CD4-positive, alpha-beta memory T cell (primary cell): ENCODE data around the gene BTBD10. TPM values are rescaled to one million over a fixed set of nuclear protein-coding genes. Genes with fewer than 3 reads are reported as not detected.

Source experiments
- CTCF ChIA-PET: fragments of 350-600 bp; sonication (Branson Sonifier 250); formaldehyde crosslinking; loops from one replicate; lab custom pipeline; 2021; ENCODE audit warnings: inconsistent platforms; ENCODE audit not compliant: partially characterized antibody; lab: Charles Lee
- POLR2A ChIA-PET: fragments of 350-600 bp; sonication (Branson Sonifier 250); formaldehyde crosslinking; loops from one replicate; lab custom pipeline; 2021; ENCODE audit not compliant: partially characterized antibody; lab: Charles Lee
- DNase-seq, 5 donors: peaks; one replicate each; pipeline versions ENCODE4 v3.0.0 to v3.0.0-alpha.2; 2020 to 2022; ENCODE audit warnings: mixed read lengths in 1 of 5
- H3K27ac ChIP-seq: one replicate; pipeline ENCODE4 v1.7.0; 2013; ENCODE audit warnings: low read depth, low read length
- H3K27me3 ChIP-seq: 2 replicates; pipeline ENCODE4 v1.7.0; 2013; ENCODE audit warnings: mild to moderate bottlenecking, low read length, moderate library complexity; ENCODE audit not compliant: insufficient read depth
- H3K36me3 ChIP-seq: 2 replicates; pipeline ENCODE4 v1.7.0; 2013; ENCODE audit warnings: mild to moderate bottlenecking, low read length, moderate library complexity; ENCODE audit not compliant: insufficient read depth
- H3K4me1 ChIP-seq: 2 replicates; pipeline ENCODE4 v1.7.0; 2013; ENCODE audit warnings: mild to moderate bottlenecking, low read length, moderate library complexity; ENCODE audit not compliant: insufficient read depth
- H3K4me3 ChIP-seq, 2 donors: one replicate each; pipeline ENCODE4 v1.7.0; 2013; ENCODE audit warnings: low read length in 2 of 2, mild to moderate bottlenecking in 1 of 2
- H3K9me3 ChIP-seq, 2 donors: one replicate each; pipeline ENCODE4 v1.7.0; 2013; ENCODE audit warnings: low read length in 2 of 2, control low read depth in 1 of 2; ENCODE audit not compliant: control insufficient read depth in 1 of 2
- H3K27ac Mint-ChIP-seq, 7 donors: one replicate each; pipeline ENCODE4 v1.8.0; 2020 to 2021; ENCODE audit warnings: mixed read lengths in 7 of 7, mild to moderate bottlenecking in 6 of 7, inconsistent platforms in 3 of 7, moderate library complexity in 3 of 7
- H3K27me3 Mint-ChIP-seq, 2 donors: one replicate each; pipeline ENCODE4 v1.8.0; 2020 to 2021; ENCODE audit warnings: mixed read lengths in 2 of 2
- H3K36me3 Mint-ChIP-seq, 2 donors: one replicate each; pipeline ENCODE4 v1.8.0; 2020 to 2021; ENCODE audit warnings: mixed read lengths in 2 of 2, inconsistent platforms in 1 of 2, mild to moderate bottlenecking in 1 of 2
- H3K4me1 Mint-ChIP-seq, 4 donors: one replicate each; pipeline ENCODE4 v1.8.0; 2020 to 2021; ENCODE audit warnings: mixed read lengths in 4 of 4, mild to moderate bottlenecking in 1 of 4
- H3K4me3 Mint-ChIP-seq, 8 donors: one replicate each; pipeline ENCODE4 v1.8.0; 2020 to 2021; ENCODE audit warnings: mixed read lengths in 8 of 8, mild to moderate bottlenecking in 7 of 8, moderate library complexity in 6 of 8, inconsistent platforms in 3 of 8
- H3K9me3 Mint-ChIP-seq, 8 donors: one replicate each; pipeline ENCODE4 v1.8.0; 2020 to 2021; ENCODE audit warnings: mixed read lengths in 8 of 8, mild to moderate bottlenecking in 5 of 8, inconsistent platforms in 3 of 8, moderate library complexity in 1 of 8
- intact Hi-C: fragments of 100-400 bp; cut with micrococcal nuclease; formaldehyde crosslinking; loops from one replicate; pipeline ENCODE4 v1.15.1; 2023
- polyA plus RNA-seq, 2 donors: library from polyadenylated mRNA; unstranded; fragments of 300-500 nt; fragmentation: Illumina TruSeq; gene quantifications; one replicate each; pipeline ENCODE4 v1.2.3, GENCODE V29; 2021
- total RNA-seq, 2 experiments: library from RNA; stranded (reverse); gene quantifications; one replicate each; pipeline ENCODE4 v1.2.3, GENCODE V29; 2021

Gene BTBD10
- total and polyA plus RNA-seq, 4 experiments from 2014 or later, result 11.5 to 22.6 (median 18.0) TPM

DNA sequence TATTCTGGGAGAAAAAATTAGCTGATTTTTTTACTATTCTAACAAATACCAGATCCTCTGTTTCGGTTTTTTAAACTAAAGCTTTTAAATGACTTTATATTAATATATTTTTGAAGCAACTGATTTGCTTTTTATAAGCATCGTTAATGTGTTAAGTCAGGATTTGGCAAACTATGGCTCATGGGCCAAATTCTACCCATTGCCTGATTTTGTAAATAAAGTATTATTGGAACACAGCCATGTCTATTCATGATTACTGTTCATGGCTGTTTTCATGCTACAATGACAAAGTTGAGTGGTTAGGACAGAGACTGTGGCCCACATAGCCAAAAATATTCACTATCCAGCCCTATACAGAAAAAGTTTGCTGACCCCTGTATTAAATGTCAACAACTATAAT lies 29.6 kb downstream of the BTBD10 start:
- peaks cover 20 to 36% of the 10 kb centered on the region in 2 donors for H3K36me3 Mint-ChIP-seq
- CTCF ChIA-PET, result no interaction called here
- intact Hi-C loops, result no loop called here

DNA sequence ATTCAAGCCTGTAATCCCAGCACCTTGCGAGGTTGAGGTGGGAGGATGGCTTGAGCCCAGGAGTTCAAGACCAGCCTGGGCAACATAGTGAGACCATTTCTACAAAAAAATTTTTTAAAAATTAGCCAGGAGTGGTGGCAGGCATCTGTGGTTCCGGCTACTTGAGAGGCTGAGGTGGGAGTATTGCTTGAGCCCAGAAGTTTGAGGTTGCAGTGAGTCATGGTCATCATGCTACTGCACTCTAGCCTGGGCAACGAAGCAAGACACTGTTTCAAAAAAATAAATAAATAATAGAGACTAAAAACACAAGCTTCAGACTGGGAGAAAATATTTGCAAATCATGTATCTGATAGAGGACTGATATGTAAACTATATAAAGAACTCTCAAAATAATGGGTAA lies 33.2 kb downstream of the BTBD10 start:
- H3K27ac Mint-ChIP-seq, result no peak overlapping the region
- no peaks in the 10 kb centered on the region for H3K27me3 Mint-ChIP-seq
- Histone ChIP-seq H3K36me3 (no peaks in the 10 kb centered on the region), H3K9me3 (no peaks in the 10 kb centered on the region), H3K27me3 (no peaks in the 10 kb centered on the region), H3K27ac (no peak overlapping the region), H3K4me3 (no peak overlapping the region), H3K4me1 (peaks cover 5% of the 10 kb centered on the region)
- peaks cover 26 to 49% of the 10 kb centered on the region in 2 donors for H3K36me3 Mint-ChIP-seq
- peaks cover 0 to 39% (median 20%) of the 10 kb centered on the region in 8 donors for H3K9me3 Mint-ChIP-seq
- no peak overlapping the region for H3K4me3 Mint-ChIP-seq
- H3K4me1 Mint-ChIP-seq, result peaks cover 26 to 38% (median 30%) of the 10 kb centered on the region in 4 donors
- DNase-seq, result no peak
- intact Hi-C loops, result no loop called here
- CTCF ChIA-PET, result no interaction called here
- POLR2A ChIA-PET, result no interaction called here

More for the DNA sequence above, 29.6 kb downstream of the BTBD10 start:
- H3K27me3 ChIP-seq, result no peaks in the 10 kb centered on the region
- H3K27ac ChIP-seq, result no peak overlapping the region
- no peaks in the 10 kb centered on the region for H3K9me3 ChIP-seq
- no peaks in the 10 kb centered on the region for H3K36me3 ChIP-seq
- peaks cover 6% of the 10 kb centered on the region for H3K4me1 ChIP-seq
- Mint-ChIP-seq H3K9me3 (peaks cover 0 to 18% (median 7%) of the 10 kb centered on the region in 8 donors), H3K27me3 (no peaks in the 10 kb centered on the region), H3K27ac (no peak overlapping the region), H3K4me1 (peaks cover 19 to 51% (median 40%) of the 10 kb centered on the region in 4 donors), H3K4me3 (no peak overlapping the region)
- no peak overlapping the region for H3K4me3 ChIP-seq
- no peak for DNase-seq
- POLR2A ChIA-PET, result no interaction called here

DNA sequence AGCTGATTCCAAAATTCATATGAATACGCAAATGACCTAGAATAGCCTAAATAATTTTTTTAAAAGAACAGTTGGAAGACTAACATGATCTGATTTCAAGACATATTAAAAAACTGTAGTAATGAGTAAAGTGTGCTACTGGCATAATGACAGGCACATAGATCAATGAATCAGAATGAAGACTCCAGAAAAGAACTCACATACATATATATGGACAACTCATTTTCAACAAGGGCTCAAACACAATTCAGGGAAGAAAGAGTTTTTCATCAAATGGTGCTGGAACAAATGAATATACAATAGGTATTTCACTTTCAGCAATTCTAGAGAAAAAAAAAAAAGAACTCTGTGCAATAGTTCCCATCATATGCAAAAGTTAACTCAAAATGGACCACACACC lies 33.7 kb downstream of the BTBD10 start:
- Histone ChIP-seq H3K36me3 (no peaks in the 10 kb centered on the region), H3K27ac (no peak overlapping the region), H3K9me3 (no peaks in the 10 kb centered on the region), H3K4me1 (no peaks in the 10 kb centered on the region), H3K4me3 (no peak overlapping the region), H3K27me3 (no peaks in the 10 kb centered on the region)
- intact Hi-C loops, result no loop called here
- no peaks in the 10 kb centered on the region for H3K27me3 Mint-ChIP-seq
- peaks cover 0 to 39% (median 20%) of the 10 kb centered on the region in 8 donors for H3K9me3 Mint-ChIP-seq
- POLR2A ChIA-PET, result no interaction called here
- no peak overlapping the region for H3K27ac Mint-ChIP-seq
- H3K4me3 Mint-ChIP-seq, result no peak overlapping the region
- peaks cover 25 to 38% (median 30%) of the 10 kb centered on the region in 4 donors for H3K4me1 Mint-ChIP-seq
- CTCF ChIA-PET, result no interaction called here
- no peak for DNase-seq
- peaks cover 26 to 54% of the 10 kb centered on the region in 2 donors for H3K36me3 Mint-ChIP-seq

DNA sequence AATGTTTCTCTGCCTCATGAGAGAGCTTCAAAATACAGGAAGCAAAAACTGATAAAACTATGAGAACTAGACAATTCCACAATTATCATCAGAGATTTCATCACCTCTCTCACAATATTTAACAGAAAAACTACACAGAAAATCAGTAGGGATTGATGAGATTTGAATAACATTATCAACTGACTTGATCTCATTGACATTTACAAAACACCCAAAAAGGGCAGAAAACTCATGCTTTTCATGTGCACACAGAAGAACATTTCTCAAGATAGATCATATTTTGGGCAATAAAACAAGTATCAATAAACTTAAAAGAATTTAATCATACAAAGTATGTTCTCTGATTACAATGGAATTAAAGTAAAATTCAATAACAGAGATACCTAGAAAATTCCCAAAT lies 35.6 kb downstream of the BTBD10 start:
- no peak overlapping the region for H3K27ac ChIP-seq
- Mint-ChIP-seq H3K9me3 (peaks cover 0 to 39% (median 20%) of the 10 kb centered on the region in 8 donors), H3K4me1 (peaks cover 29 to 40% (median 31%) of the 10 kb centered on the region in 4 donors), H3K27ac (no peak overlapping the region), H3K27me3 (no peaks in the 10 kb centered on the region), H3K36me3 (peaks cover 26 to 54% of the 10 kb centered on the region in 2 donors), H3K4me3 (peak overlapping the region in 1 of 8 donors; percentile 10)
- no peaks in the 10 kb centered on the region for H3K27me3 ChIP-seq
- intact Hi-C loops, result no loop called here
- H3K9me3 ChIP-seq, result no peaks in the 10 kb centered on the region
- no peaks in the 10 kb centered on the region for H3K4me1 ChIP-seq
- ChIA-PET POLR2A (no interaction called here), CTCF (no interaction called here)
- DNase-seq, result no peak
- H3K4me3 ChIP-seq, result no peak overlapping the region
- H3K36me3 ChIP-seq, result no peaks in the 10 kb centered on the region

DNA sequence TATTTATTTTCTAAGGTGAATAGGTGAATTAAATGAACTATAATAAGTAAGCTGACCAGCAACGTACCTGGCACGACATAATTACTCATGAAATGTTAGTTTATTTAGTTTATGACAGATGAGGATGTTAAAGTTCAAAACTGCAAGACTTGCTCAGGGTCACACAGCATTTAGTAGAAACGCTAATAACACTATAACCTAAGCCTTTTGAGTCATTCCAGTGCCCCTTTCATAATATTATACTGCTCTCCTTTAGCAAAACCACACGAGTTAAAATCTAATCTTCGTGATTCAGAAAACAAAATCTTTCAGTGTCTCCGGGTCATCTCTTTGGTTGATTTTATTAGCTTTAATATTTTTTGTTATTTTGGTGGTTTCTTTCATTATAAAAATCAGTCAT lies 39.6 kb downstream of the BTBD10 start:
- Mint-ChIP-seq H3K9me3 (peaks cover 0 to 22% (median 13%) of the 10 kb centered on the region in 8 donors), H3K4me1 (peaks cover 20 to 42% (median 25%) of the 10 kb centered on the region in 4 donors), H3K27ac (no peak overlapping the region), H3K27me3 (no peaks in the 10 kb centered on the region), H3K4me3 (no peak overlapping the region), H3K36me3 (peaks cover 27 to 30% of the 10 kb centered on the region in 2 donors)
- no peak overlapping the region for H3K27ac ChIP-seq
- H3K9me3 ChIP-seq, result no peaks in the 10 kb centered on the region
- H3K4me1 ChIP-seq, result no peaks in the 10 kb centered on the region
- intact Hi-C loops, result no loop called here
- H3K4me3 ChIP-seq, result no peak overlapping the region
- POLR2A ChIA-PET, result no interaction called here
- CTCF ChIA-PET, result interaction anchor here (0.9 kb wide), 1 partner anchor 40 kb away, joined by 3 read pairs; the partner anchor contains the start of gene BTBD10
- DNase-seq, result no peak
- no peaks in the 10 kb centered on the region for H3K36me3 ChIP-seq
- no peaks in the 10 kb centered on the region for H3K27me3 ChIP-seq

DNA sequence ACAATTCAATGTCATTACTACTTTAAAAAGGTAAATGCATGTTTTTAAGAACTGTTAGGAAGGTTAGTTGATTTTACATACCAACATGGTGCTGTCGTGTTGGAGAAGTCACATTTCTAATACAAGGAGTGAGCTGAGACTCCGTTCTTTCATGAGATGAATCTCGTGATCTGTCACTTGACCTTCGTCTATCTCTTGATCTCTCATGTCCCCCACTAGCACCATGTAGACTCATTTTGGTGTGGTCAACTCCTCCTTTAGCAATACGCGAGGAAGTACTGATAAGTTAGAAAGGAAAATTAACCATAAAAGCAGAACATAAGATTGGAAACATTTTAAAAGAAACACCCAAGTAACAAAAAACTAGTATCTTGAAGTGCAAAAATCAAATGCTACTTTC lies 41.5 kb downstream of the BTBD10 start:
- H3K27ac ChIP-seq, result no peak overlapping the region
- Mint-ChIP-seq H3K36me3 (peaks cover 20 to 34% of the 10 kb centered on the region in 2 donors), H3K27me3 (no peaks in the 10 kb centered on the region), H3K27ac (peak overlapping the region in 3 of 7 donors; percentile 38 to 76 (median 71)), H3K9me3 (peaks cover 0 to 8% (median under 1%) of the 10 kb centered on the region in 8 donors), H3K4me1 (peaks cover 20 to 34% (median 24%) of the 10 kb centered on the region in 4 donors), H3K4me3 (no peak overlapping the region)
- ChIA-PET POLR2A (no interaction called here), CTCF (no interaction called here)
- no peaks in the 10 kb centered on the region for H3K27me3 ChIP-seq
- H3K9me3 ChIP-seq, result no peaks in the 10 kb centered on the region
- H3K4me1 ChIP-seq, result no peaks in the 10 kb centered on the region
- H3K36me3 ChIP-seq, result no peaks in the 10 kb centered on the region
- DNase-seq, result no peak
- intact Hi-C loops, result no loop called here
- H3K4me3 ChIP-seq, result no peak overlapping the region

DNA sequence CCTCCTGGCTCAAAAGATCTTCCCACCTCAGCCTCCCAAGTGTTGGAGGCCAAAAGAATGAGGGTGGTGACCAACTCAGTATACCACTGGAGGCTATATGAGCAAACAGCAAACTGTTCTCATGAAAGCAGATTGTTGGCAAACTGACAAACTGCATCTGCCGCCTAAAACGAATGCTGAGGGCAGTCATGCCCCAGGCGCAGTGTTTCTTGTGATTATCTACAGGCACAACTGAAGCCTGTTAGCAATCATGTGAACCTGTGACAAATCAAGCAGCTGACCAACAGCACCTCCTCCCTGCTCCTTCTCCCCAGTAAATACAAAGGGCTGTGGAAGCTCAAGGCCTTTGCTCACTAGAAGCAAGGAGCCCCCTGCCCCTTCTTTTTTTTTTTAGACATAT lies 47.8 kb downstream of the BTBD10 start:
- Histone ChIP-seq H3K9me3 (no peaks in the 10 kb centered on the region), H3K4me3 (no peak overlapping the region), H3K27me3 (no peaks in the 10 kb centered on the region), H3K27ac (no peak overlapping the region), H3K36me3 (peaks cover 4% of the 10 kb centered on the region), H3K4me1 (no peaks in the 10 kb centered on the region)
- H3K9me3 Mint-ChIP-seq, result no peaks in the 10 kb centered on the region
- peaks cover 39 to 67% of the 10 kb centered on the region in 2 donors for H3K36me3 Mint-ChIP-seq
- CTCF ChIA-PET, result no interaction called here
- no peak overlapping the region for H3K4me3 Mint-ChIP-seq
- DNase-seq, result no peak
- intact Hi-C loops, result no loop called here
- H3K27ac Mint-ChIP-seq, result no peak overlapping the region
- POLR2A ChIA-PET, result no interaction called here
- H3K27me3 Mint-ChIP-seq, result no peaks in the 10 kb centered on the region
- peaks cover 0 to 6% (median 0%) of the 10 kb centered on the region in 4 donors for H3K4me1 Mint-ChIP-seq
